LNCAP (cell line): ENCODE data around the gene CDH10.

Source experiments
- TF ChIP-seq, protein P1 (sequence below): fragments of 450-650 bp; IDR thresholded peaks from 2 replicates; pipeline ENCODE4 v1.5.1; 2017; ENCODE audit warnings: mild to moderate bottlenecking

CDH10 gene

DNA sequence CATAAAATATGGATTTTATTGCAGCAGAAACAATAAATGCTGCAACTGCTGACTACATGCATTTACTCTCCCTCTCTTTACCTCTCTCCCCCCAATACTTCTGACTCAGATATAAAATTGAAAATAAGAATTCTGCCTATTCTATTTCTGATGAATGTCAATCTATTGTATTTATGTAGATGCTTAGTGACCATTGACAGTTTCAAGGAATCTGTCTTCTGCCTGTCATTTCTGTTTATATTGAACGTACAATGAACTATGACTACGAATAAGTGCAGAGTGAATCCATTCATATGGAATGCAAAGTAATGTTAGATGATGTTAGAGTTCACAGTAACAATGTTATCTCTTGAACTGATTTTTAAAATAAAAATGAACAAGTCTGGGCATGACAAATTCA lies 898 bp downstream of the CDH10 start:
- TF ChIP-seq, protein P1, sequence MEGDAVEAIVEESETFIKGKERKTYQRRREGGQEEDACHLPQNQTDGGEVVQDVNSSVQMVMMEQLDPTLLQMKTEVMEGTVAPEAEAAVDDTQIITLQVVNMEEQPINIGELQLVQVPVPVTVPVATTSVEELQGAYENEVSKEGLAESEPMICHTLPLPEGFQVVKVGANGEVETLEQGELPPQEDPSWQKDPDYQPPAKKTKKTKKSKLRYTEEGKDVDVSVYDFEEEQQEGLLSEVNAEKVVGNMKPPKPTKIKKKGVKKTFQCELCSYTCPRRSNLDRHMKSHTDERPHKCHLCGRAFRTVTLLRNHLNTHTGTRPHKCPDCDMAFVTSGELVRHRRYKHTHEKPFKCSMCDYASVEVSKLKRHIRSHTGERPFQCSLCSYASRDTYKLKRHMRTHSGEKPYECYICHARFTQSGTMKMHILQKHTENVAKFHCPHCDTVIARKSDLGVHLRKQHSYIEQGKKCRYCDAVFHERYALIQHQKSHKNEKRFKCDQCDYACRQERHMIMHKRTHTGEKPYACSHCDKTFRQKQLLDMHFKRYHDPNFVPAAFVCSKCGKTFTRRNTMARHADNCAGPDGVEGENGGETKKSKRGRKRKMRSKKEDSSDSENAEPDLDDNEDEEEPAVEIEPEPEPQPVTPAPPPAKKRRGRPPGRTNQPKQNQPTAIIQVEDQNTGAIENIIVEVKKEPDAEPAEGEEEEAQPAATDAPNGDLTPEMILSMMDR: no peak

DNA sequence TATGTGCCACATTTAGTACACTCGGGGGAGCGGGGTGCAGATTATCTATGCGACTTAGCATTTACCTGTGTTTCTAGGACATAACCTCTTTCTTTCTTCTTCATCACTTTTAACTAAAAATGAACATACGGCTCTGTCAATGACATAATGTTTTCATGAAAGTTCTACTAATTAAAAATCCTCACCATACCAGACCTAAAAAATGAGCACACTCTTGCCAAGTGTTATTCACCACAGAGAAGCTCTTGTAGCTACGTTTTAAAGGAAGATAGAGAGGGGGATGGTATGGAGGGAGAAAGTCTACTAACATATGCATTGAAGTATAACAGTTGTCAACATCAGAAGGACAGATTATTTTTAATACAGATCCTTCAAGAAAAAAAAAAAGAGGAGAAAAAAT lies 1.6 kb downstream of the CDH10 start:
- TF ChIP-seq, protein P1: no peak

DNA sequence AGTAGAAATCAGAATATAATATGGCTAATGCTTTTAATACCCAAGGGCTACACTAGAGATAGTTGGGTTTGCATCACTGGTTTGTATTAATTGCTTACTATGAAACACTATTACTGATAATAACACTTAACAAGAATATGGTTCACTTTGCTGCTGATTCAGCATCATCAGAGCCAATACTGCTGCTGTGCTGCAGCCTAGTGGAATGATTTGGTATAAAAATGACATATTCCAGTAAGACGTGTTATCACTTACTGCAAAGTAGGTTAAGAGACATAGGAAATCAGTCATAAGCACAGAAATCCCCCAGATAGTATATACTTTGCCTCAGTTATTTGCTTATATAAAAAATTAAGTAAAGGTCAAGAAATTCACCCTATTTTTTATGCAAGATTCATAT lies 2.8 kb downstream of the CDH10 start:
- TF ChIP-seq, protein P1: peak; percentile 72

DNA sequence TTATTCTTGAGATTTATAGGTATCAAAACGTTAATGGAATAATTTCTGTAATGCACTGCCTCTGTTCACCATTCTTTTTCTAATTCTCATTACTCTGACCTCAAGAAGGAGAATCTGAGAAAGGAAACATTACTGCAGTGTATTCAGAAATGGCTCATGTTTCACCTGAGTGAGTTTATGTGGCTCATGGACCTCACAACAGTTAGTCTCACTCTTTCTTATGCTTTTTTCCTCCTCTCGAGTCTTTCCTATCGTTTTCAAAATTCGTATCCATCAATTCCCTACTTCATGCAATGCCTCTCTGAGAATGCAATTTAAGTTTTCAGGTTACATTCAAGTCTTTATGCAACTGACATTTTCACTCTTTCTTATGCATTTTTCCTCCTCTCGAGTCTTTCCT lies 9.6 kb downstream of the CDH10 start:
- TF ChIP-seq, protein P1: no peak

DNA sequence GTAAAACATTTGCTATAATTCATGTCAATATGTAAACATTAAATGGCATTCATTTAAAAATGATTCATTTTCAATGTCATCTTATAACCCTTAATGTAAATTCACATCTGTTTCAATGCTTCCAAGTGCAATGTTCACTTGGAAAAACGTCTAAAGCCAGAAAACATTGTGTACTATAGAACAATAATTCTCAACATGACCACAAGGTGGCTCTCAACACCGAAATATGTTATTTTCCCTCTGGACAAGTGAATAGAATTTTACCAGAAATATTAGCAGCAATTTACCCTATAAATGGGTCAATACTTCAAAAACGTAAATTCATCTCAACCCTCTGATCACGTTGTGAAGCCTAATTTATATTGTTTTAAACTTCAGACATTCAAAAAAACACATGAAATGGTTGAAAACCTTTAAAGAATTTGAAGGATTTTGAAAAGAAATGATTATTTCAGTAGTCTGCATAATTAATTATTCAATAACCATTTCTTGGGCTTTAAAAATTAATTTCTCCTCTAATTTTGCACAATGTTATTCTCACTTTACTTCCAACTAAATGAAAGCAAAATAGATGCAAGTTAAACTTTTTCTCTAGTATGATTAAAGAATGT lies 11.0 kb downstream of the CDH10 start:
- TF ChIP-seq, protein P1: peak; percentile 66

GRCh38 chr5:24632353-24632752 lies 12.4 kb downstream of the CDH10 start:
- TF ChIP-seq, protein P1: no peak

- TF ChIP-seq, protein P1: no peak
These were observed 13.9 kb downstream of the CDH10 start for GRCh38 chr5:24630918-24631317.

GRCh38 chr5:24629798-24630197 lies 15.0 kb downstream of the CDH10 start:
- TF ChIP-seq, protein P1: no peak
